ENCODE data around the gene PUS10. TPM values are rescaled to one million over a fixed set of nuclear protein-coding genes. Genes with fewer than 3 reads are reported as not detected.
"Not testable (repeated sequence)": the region's sequence is repeated elsewhere in the genome, so short reads cannot be mapped to it uniquely, and the experiment has no call there.

Gene PUS10
- total RNA-seq, 3 donors from 2014 or later, result 7.3 to 14.6 (median 12.8) TPM

- H3K36me3 ChIP-seq (ENCODE audit: low read depth), result no peaks in the 10 kb centered on the region
- no peak for TF ChIP-seq CTCF (IDR thresholded peaks at IDR 0.05)
- DNase-seq, result peak in 1 of 3 donors; percentile 36
- peak; percentile 90 for ATAC-seq
- peaks cover 10% of the 10 kb centered on the region for H3K9me3 ChIP-seq
- intact Hi-C loops (cut with DNase I, micrococcal nuclease), result loop anchor here in 1 of 2 donors (10.0 kb wide), 1 partner anchor 178 kb away; no protein-coding TSS in a partner anchor
- no peaks in the 10 kb centered on the region for H3K4me1 ChIP-seq (ENCODE audit: low read depth)
- H3K4me3 ChIP-seq, result no peak overlapping the region
These were observed 25.1 kb downstream of the PUS10 start for GRCh38 chr2:60992985-60993392.

- intact Hi-C loops (cut with DNase I, micrococcal nuclease), result loop anchor here in 1 of 2 donors (10.0 kb wide), 1 partner anchor 177 kb away; no protein-coding TSS in a partner anchor
- Histone ChIP-seq H3K9me3 (peaks cover 10% of the 10 kb centered on the region), H3K4me3 (no peak overlapping the region), H3K4me1 (ENCODE audit: low read depth) (no peaks in the 10 kb centered on the region), H3K36me3 (ENCODE audit: low read depth) (no peaks in the 10 kb centered on the region)
- no peak for ATAC-seq
- no peak for TF ChIP-seq CTCF (IDR thresholded peaks at IDR 0.05)
- DNase-seq, result no peak
These were observed 26.4 kb downstream of the PUS10 start for GRCh38 chr2:60991644-60992043.

- no peaks in the 10 kb centered on the region for H3K4me1 ChIP-seq (ENCODE audit: low read depth)
- H3K4me3 ChIP-seq, result no peak overlapping the region
- peaks cover 10% of the 10 kb centered on the region for H3K9me3 ChIP-seq
- no peak for TF ChIP-seq CTCF (IDR thresholded peaks at IDR 0.05)
- DNase-seq, result peak in 1 of 3 donors; percentile 33
- peak; percentile 86 for ATAC-seq
- no peaks in the 10 kb centered on the region for H3K36me3 ChIP-seq (ENCODE audit: low read depth)
- intact Hi-C loops (cut with DNase I, micrococcal nuclease), result no loop called here
These were observed 28.8 kb downstream of the PUS10 start for GRCh38 chr2:60989259-60989658.

- H3K4me3 ChIP-seq; H3K36me3 ChIP-seq (ENCODE audit: low read depth); H3K4me1 ChIP-seq (ENCODE audit: low read depth); DNase-seq; intact Hi-C loops (cut with DNase I, micrococcal nuclease); ATAC-seq: not testable (repeated sequence)
- H3K9me3 ChIP-seq, result peaks cover 10% of the 10 kb centered on the region
These were observed 30.4 kb downstream of the PUS10 start for GRCh38 chr2:60987656-60988055.

GRCh38 chr2:60987041-60987440 is 31.0 kb downstream of the PUS10 start:
- DNase-seq, result no peak
- no peak for TF ChIP-seq CTCF (IDR thresholded peaks at IDR 0.05)
- H3K4me3 ChIP-seq, result no peak overlapping the region
- H3K9me3 ChIP-seq, result peaks cover 7% of the 10 kb centered on the region
- no peaks in the 10 kb centered on the region for H3K36me3 ChIP-seq (ENCODE audit: low read depth)
- intact Hi-C loops (cut with DNase I, micrococcal nuclease), result no loop called here
- ATAC-seq, result no peak
- no peaks in the 10 kb centered on the region for H3K4me1 ChIP-seq (ENCODE audit: low read depth)

GRCh38 chr2:60984720-60985119 is 33.3 kb downstream of the PUS10 start:
- DNase-seq (no peak), ATAC-seq (no peak)
- H3K4me3 ChIP-seq, result no peak overlapping the region
- no peaks in the 10 kb centered on the region for H3K4me1 ChIP-seq (ENCODE audit: low read depth)
- no peaks in the 10 kb centered on the region for H3K9me3 ChIP-seq
- intact Hi-C loops (cut with DNase I, micrococcal nuclease), result no loop called here
- no peaks in the 10 kb centered on the region for H3K36me3 ChIP-seq (ENCODE audit: low read depth)
- no peak for TF ChIP-seq CTCF (IDR thresholded peaks at IDR 0.05)

GRCh38 chr2:60982066-60982465 is 36.0 kb downstream of the PUS10 start:
- H3K36me3 ChIP-seq (ENCODE audit: low read depth); H3K9me3 ChIP-seq; DNase-seq; ATAC-seq; H3K4me3 ChIP-seq; intact Hi-C loops (cut with DNase I, micrococcal nuclease); H3K4me1 ChIP-seq (ENCODE audit: low read depth): not testable (repeated sequence)

Data from mucosa of descending colon (tissue), 3 donors.